Stimulated activated CD8-positive, alpha-beta memory T cell treated with anti-CD3 and anti-CD28 coated beads, Interleukin-7, amount 100 ng/mL, for 1 hour (primary cell): Measurements from ENCODE around the gene PPP1CA.

Experiments used
- DNase-seq, 2 donors: peaks; one replicate each; pipeline ENCODE4 v3.0.0-alpha.2; 2020; ENCODE audit warnings: low read depth in 2 of 2

PPP1CA gene

DNA sequence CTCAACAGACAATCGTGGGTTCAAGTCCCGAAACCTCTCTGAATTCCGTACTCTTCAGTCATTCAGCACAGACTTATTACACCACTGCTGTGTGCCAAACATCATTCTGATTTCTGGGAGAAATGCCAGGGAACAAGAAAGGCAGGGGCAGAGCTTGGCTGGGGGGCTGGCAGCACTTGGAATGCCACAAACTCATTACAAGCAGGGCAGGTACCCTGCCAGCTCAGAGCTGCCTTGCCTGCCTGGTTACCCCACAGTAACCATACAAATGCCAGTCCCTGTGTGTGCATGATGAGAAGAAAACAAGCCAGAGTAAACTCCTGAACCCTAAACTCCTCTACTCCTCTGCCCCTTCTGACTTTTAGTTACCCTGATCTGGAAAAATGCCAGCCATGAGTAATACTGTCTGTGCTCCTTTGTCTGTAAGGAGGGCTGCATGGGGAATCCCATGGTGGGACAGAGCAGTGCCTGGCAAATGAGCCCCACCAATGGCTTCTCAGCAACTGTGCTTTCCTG, 16.7 kb downstream of the PPP1CA start:
- no peak for DNase-seq

DNA sequence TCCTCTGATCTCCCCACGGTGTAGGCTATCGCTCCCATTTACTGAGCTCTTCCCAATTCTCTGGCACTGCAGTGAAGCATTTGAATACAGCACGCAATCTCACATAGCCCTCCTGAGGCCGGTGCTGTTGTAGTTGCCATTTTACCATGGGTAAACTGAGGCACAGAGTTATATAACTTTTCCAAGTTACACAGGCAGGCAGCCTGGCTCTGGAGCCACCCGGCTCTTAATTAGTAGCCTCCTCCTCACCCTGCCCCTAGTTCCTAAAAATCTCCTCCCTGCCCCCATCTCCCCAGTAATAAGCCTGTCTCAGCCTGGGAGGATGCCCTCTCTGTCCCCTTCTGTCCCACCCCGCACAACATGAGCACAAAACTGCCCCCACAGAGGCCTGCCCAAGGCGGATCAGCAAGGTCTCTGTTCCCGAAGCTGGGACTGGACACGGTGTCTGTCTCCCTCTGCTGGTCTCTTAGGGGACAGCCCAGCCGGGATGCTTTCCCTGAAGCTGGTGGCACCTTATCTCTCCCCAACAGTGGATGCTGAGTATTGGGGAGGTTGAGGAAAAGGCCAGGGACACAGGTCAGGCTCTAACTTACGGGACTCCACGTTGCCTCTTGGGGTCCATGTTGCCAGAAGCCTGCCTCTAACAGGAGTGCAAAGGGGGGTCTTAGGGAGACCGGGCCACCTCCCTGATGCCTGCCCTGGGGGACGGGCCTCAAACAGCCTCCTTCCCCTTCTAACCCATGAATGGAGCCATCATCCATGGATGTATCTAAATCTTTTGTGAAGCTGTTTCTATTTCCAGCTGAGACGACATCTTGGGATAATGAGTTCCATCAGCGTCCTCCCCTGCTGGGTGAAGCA, 19.2 kb downstream of the PPP1CA start:
- peak; percentile 68 to 69 for DNase-seq

DNA sequence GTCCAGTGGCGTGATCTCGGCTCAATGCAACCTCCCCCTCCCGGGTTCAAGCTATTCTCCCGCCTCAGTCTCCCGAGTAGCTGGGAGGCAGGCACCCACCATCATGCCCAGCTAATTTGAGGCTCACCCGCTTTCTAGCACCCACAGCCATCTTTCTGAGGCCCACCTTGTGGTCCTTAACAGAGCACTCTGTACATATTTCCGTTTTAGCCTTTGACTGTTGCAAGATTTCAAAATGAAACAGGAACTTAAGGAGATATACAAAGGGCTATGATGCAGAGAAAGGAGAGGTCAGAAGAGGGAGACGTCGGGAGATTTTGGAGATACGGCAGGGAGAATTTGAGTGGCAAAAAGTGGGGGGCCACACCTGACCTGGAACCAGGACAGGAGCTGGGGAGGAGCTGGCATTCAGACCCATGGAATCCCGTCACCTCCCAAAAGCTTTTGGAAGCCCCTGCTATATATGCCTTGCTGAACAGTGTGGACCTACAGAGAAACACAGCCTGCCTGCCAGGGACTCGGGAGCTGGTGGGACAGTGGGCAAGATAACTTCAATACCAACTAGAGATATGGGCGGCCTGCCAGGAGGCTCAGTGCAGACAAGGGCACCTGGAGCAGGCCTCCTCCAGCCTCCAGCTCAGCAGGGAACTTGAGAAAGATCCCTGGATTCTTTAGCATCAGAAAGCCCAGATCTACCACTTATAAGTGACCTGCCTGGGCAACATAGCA, 20.2 kb downstream of the PPP1CA start:
- DNase-seq: no peak

DNA sequence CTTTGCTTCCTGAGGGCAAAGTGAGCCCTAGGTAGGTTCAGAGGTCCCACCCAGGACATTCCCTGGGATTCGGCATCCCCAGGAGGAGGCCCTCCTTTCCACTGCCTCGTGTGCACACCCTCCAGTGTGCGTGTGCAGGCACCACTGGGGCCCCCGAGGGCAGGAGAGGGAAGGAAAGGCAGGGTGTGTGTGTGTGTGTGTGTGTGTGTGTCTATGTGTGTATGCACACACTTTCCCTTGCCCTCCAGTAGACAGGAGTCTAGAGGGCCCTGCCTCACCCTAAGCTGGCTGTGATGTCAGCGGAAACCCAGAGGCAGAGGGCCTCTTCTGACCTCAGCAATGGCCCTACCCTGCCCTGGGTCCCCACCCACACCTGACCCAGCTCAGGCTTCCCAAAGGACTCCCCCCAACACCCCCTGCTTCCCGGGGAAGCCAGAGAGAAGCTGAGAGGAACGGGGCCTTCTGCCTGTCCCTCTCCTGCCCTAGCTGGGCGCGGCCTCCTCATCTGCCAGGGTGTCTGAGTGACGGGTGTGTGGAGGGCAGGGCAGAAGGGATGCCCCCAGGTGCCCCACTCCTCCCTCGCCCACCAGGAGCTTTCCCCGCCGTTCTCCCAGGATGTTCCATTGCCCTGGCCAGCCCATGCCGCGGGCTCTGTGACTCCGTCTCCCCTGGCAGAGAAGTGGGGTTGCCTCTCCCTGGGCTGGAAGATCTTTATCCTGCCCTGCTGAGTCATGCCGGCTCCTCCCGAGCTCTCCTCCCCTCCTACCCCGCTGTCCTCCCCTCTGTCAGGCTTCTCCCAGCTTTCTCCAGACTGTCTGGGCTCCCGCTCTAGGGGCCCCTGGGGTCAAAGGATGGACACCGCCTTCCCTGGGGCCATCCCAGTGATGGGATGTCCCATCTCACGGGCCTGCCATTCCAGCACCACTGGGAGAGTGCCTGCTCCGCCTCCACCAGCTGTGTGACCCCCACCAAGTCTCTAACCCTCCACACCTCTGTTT, 22.3 kb downstream of the PPP1CA start:
- DNase-seq: no peak

DNA sequence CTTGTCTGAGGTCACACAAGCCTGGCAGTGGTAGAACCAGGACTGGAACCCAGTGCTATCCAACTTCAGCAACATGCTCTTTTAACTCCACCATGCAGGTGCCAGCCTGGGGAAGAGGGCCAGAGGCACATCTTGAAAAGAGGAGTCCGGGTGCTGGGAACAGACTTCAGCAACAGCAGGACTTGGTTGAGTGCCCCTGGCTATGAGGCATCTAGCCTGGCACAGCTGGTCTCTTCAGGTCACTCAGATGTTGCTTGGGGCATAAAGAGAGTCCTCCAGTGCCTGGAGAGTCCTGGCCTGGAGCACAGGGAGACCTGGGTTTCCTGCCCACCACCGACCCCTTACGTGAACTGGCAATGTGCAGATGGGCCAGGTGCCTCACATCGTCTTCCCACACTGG, 23.1 kb downstream of the PPP1CA start:
- DNase-seq: no peak

DNA sequence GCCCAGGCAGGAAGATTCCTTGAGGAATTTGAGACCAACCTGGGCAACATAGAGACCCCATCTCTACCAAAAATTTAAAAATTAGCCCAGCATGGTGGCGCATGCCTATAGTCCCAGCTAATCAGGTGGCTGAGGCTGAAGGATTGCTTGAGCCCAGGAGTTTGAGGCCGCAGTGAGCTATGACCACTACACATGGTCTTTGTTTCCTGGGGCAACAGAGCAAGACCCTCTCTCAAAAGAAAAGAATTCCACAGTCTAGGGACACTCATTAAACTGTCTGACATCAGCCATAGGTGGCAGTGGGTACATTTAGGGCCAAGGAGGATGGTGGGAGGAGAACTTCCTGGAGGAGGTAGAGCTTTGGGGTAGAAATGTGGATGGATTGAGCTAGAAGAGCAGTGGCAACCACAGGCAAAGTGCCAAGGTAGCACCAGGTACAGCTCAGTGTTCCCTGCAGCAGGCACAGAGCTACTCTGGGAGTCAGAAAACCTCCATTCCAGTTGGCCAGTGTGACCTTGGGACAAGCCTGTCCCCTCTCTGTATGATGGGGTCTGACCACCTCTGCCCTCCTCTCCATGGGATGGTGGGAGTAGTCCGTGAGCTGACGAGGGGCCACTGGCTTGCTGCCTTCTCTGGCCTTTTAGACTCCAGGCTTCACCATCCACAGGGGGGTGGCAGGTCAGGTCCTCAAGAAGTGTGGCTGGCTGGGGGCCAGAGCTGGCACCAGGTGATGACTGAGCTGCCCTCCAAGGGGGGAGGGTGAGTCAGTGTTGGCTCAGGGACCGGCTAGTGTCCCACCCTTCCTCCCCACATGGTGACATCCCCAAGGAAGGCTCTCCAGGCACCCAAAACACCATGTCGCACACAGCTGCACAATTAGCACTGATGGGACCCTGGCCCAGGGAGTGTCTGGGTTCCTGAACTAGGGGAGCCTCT, 24.5 kb downstream of the PPP1CA start:
- no peak for DNase-seq

DNA sequence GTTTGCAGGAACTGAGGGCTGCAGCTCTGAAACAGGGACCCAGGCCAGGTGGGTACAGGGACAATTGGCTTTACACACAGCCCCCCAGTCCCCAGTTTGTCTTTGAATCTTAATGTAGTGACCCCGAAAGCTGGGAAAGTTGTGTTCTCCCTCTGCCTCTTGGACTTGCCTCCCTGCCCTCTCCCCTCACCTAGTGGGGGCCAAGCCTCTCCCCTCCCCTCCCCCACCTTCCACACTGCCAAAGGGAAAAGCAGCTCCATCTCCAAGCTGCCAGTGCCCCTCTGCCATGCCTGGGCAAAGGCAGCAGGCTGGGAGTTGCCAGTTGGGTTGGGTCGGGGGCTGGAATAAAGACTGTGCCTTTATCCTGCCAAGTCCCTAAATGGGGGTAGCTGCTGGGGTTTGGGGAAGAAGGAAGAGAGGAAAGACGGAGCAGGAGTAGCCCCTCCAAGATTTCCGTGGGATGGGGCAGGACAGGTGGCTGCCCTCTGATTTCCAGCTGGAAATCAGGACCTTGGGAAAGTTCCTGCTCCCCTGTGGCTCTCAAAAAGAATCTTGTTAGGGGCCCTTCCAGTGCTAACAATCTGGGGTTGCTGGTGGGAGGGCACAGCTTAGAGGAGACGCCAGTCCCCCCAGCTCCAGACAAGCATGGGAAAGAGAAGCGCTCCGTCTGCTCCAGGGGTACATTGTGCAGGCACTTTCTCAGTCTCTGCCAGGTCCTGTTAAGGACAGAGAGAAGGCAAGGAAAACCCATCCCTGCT, 25.4 kb downstream of the PPP1CA start:
- no peak for DNase-seq

DNA sequence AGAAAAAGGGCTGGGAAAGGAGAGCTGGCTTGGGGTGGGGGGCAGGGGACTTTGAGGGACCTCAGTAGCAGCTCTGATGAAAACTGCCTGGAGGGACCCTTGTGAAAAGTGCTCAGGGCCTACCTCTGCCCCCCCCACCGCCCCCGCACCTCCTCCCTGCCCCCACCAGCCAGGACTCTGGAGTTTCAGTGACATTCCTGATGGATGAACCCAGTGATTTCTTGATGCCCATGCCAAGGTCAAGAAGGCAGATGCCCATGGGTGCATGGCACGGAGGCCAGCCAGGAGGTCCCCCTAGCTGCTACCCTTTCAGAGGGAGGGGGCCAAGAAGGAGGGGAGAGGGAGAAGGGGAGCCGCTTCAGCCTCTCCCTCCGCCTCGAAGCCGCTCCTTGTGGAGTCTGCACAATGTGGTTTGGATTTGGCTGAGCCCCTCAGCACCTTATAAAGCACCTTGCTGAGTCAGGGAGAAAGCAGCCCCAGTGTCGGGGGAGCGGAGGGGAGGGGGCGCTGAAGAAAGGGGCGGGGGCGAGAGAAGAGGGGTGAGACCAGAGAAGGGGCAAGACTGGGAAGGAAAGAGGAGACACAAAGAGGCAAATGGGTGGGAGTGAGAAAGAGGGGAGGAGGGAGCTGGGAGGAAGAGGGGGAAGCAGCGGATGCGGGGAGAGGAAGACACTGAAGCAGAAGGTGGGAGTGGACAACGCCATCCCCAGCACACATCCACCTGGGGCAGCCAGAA, 26.2 kb downstream of the PPP1CA start:
- DNase-seq: no peak

DNA sequence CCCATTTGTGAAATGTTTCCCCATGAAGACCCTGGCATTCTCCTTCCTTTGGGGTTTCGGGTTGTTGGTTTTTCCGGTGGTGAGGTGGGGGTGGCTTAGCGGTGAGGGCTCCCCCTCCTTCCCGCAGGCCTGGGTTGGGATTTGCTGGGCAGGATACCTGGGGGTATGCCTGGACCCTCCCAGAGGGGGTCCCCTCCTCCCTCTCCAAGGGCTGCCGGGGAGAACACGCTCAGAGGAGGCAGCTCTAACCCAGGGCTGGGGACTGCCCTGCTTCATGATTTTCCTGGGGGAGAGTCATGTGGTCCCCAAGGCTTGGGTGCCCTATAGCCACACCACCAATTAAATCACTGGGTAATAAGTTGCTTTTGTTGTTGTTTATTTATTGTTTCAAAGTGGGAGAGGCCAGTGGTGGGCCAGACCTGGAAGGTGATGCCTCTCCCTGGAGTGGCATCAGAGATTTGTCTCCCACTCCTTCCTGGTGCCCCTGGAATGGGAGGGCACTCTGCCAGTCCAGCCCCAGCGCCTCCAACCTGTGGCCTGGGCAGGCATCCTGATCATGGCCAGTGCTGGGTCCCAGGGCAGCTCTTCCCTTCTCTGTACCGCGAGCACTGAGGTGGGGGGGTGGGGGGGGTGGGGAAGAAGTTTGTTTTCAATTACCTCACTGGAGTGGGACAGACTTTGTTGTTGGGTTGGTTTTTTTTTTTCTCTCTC, 26.9 kb downstream of the PPP1CA start:
- no peak for DNase-seq

DNA sequence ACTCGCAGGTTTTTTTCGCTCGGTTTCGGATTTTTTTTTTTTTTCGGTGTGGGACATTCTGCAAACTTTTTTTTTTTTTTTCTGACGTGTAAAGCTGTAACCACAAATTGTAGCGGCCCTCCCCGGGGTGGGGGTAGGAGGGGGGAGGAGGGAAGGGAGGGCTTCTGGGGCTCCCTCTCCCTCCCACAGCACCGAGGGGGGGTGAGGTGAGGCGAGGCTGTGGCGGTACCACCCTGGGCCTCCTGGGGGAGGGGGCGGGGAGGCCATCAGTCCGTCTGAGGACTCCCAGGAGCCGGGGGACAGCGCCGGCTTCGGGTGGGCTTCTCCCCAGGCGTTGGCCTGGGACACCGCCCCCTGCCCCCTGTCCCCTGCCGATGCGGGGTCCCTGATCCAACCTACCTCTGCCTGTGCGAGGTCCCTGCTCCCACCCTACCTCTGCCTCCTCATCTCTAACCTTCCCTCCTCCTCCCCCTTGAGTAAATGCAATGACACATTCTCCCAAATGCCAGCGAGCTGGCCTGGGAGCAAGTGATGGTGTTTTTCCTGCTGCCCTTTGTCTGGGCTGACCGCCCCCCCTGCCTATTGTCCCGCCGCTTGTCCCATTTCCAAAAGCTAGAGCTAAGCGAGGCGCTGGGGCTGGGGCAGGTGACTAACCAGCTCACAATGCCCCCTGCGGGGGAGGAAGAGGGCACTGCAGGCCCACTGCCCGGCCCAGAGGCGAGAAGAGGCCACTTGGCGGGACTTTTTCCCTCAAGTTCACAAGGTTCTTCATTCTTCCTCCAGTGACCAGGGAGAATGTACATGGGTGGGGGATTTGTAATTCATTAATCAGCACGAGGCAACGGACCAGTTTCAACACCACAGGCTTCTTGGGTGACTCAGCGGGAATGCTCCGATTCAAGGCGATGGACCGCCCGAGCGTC, 27.7 kb downstream of the PPP1CA start:
- peak; percentile 48 to 51 for DNase-seq

DNA sequence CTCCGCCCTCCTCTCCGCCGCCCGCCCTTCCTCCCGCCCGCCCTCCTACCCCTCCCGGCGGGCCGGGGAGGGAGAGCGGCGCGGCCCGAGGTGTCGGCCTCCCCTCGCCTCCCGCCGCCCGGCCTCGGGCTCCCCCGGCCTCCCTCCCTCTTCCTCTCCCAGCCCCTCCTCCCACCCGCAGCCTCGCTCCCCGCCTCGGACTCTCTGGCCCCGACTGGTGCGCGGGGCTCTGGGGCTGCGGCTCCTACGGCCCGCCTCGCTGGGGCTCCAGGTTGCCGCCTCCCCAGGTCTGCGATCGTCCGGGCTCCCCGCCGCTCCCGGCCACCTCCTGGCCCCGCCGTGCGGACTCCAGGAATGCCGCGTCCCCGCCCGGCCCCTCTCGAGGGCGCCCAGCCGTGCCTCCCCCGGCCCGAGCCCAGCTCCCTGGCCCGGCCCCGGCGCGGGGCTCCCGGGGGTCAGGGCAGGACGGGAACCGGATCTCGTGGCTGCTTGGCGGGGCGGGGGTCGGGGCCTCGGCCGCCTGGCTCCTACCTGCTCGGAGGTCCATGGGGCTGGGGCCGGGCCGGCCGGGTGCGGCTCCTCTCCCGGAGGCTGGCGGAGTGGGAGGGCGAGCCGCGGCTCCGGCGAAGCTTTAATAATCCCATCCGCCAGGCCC, 28.5 kb downstream of the PPP1CA start, which contains the start of gene CLCF1:
CLCF1 (minus strand) TSS at position 606 of the 655 bp plus-strand sequence; CDS start at position 547, 59 bp downstream.
- DNase-seq: no peak

DNA sequence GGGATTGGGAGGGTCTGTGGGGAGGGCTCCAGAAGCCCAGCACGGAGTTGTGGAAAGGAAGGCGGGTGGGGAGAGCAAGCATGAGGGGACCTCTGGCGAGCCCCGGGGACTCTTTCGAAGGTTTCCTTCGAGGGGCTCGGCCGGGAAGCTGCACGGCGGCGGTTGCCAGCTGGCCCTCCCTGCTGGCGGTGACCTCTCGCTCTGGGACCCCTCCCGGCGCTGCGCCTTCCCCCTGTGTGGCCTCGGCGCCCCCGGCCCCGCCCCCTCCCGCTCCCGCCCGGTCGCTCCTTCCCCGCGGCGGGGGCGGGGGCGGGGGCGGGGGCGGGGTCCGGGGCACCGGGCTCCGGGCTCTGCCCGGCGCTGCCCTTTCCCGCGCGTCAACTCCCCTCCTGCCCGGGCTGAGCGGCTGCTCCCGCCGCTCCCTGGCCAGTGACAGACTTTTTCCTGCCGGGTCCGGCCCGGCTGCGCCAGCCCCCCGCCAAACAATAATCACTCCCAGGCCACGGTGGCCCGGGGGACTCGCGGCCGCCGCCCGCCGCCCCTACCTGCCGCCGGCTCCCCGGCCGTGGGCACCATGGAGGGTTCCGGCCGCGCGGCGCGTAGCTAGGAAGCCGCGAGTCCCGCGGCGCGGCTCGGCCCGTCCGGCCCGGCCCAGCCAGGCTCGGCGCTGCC, 29.2 kb downstream of the PPP1CA start:
- no peak for DNase-seq

DNA sequence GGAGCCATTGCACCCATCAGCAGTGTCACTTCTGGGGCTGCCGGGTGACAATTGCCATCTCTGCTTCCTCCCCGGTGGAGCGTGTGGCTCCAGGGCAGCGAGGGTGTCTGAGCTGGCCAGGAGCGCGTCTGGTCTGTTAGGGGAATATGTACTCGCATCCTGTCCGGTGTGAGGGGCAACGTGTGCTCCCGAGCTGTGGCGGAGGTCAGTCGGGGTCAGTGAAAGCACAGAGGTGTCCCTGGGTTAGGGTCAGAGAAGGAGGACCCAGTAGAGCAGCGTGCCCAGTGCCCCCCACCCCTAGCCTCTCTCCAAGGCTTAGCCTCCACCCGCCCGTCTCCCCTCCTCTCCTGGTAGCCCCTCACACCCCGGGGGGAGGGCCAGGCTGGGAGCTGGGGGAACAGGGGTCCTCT, 29.7 kb downstream of the PPP1CA start:
- no peak for DNase-seq

DNA sequence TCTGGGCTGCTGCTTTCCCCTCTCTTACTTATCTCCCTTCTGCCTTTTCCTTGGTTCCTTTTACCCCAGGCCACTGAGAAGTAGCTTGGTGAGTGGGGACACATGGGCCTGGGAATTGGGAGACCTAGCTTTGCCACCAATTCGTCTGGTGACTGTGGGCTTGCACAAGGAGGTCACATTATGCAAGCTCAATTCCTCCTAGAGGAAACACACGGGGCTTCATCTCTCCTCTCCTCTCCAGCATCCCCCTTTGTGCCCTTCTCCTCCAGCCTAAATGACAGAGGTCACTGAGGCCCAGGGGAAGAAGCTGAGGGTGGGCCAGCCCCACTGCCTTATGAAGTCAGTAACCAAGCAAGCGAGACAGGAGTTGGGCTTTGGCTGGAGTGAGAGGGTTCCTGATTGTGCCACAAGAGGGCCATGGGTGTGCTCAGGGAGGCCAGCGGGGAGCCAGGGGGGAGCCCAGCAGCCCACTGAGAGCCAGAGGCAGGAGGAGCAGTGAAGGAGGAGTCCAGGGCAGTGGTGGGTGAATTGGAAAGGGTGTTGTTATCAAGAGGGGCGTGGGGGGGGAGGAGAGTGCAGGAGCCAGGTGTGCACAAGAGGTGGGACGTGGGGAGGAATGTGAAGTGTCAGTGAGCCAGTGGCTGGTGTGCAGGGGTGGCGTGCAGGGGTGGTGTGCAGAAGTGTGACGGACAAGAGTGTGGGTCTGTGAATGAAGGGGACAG, 30.3 kb downstream of the PPP1CA start:
- no peak for DNase-seq

DNA sequence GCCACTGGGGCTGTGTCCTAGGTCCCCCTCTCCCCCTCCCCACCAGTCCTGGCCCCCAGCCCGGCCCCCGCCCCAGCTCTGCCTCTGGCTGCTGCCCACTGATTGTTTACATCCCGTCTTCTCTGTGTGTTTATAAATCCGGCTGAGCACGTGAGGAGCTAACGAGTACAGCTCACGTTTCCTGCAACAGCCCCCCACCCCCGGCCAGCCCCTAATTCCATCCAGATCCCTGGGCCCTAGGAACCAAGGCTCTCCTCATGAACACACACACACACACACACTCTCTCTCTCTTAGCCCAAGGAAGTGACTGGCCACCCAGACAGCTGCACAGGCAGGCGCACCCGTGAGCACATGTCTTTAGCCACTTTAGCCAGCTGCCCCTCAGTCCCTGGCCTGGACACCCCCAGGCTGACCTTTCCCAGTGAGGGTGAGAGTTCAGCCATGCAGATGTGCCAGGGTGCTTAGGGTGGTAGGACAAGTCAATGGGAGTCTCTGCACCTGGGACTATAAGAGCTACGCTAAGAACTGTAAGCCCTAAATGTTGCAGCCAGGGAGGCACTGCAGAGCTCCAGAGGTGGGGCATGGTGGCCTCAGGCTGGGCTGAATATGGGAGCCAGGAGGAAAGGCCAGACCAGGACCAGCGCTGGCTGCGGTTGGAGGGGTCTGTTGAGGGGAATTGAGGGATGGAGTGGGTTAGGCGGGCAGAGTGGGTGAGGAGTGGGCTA, 31.1 kb downstream of the PPP1CA start:
- DNase-seq: no peak
